HG03521 (cell line): Measurements from ENCODE around the gene PRICKLE2.

Source experiments
- ATAC-seq: cut with Tn5 transposase; IDR thresholded peaks from one replicate; pipeline ENCODE4 v1.9.1; 2021; ENCODE audit warnings: mild to moderate bottlenecking, moderate library complexity; ENCODE audit not compliant: unreplicated experiment

The PRICKLE2 gene

GRCh38 chr3:64254443-64254842 is 29.2 kb upstream of the PRICKLE2 start:
- ATAC-seq, result no peak

GRCh38 chr3:64253689-64254088 is 28.4 kb upstream of the PRICKLE2 start:
- no peak for ATAC-seq

- ATAC-seq, result no peak
Measured at GRCh38 chr3:64251019-64251418, 25.8 kb upstream of the PRICKLE2 start.

GRCh38 chr3:64247991-64248646 is 22.9 kb upstream of the PRICKLE2 start:
- ATAC-seq, result no peak

GRCh38 chr3:64244011-64244942 is 19.0 kb upstream of the PRICKLE2 start:
- peak; percentile 66 for ATAC-seq

- ATAC-seq, result no peak
Measured at GRCh38 chr3:64242435-64242834, 17.2 kb upstream of the PRICKLE2 start.

- ATAC-seq, result no peak
Measured at GRCh38 chr3:64240959-64241358, 15.7 kb upstream of the PRICKLE2 start.

- no peak for ATAC-seq
Measured at GRCh38 chr3:64240396-64240795, 15.1 kb upstream of the PRICKLE2 start.

GRCh38 chr3:64239841-64240240 is 14.6 kb upstream of the PRICKLE2 start:
- no peak for ATAC-seq

- ATAC-seq, result no peak
Measured at GRCh38 chr3:64238971-64239667, 13.9 kb upstream of the PRICKLE2 start.

- no peak for ATAC-seq
Measured at GRCh38 chr3:64237083-64237482, 11.8 kb upstream of the PRICKLE2 start.

- ATAC-seq, result no peak
Measured at GRCh38 chr3:64235605-64236004, 10.3 kb upstream of the PRICKLE2 start.

GRCh38 chr3:64234571-64234970 is 9.3 kb upstream of the PRICKLE2 start:
- no peak for ATAC-seq

GRCh38 chr3:64232821-64233220 is 7.6 kb upstream of the PRICKLE2 start:
- no peak for ATAC-seq

GRCh38 chr3:64229903-64230302 is 4.6 kb upstream of the PRICKLE2 start:
- ATAC-seq, result no peak

- no peak for ATAC-seq
Measured at GRCh38 chr3:64228110-64228509, 2.8 kb upstream of the PRICKLE2 start.

GRCh38 chr3:64226730-64227129 is 1.5 kb upstream of the PRICKLE2 start:
- no peak for ATAC-seq

GRCh38 chr3:64225695-64226499 is 631 bp upstream of the PRICKLE2 start:
- no peak for ATAC-seq

- no peak for ATAC-seq
Measured at GRCh38 chr3:64223791-64224745, 1.2 kb downstream of the PRICKLE2 start.
